ENCODE data around the gene DBH. TPM values are rescaled to one million over a fixed set of nuclear protein-coding genes. Genes with fewer than 3 reads are reported as not detected.
A peak's percentile ranks its signal among the peaks of the same experiment; 100 is the strongest.

Gene DBH
- polyA plus RNA-seq, 6 donors from 2014 or later = not detected

- peaks cover 0 to 4% (median 2%) of the 10 kb centered on the region in 3 donors for H3K4me1 Mint-ChIP-seq
- H3K27ac Mint-ChIP-seq = peak overlapping the region in 1 of 6 donors; percentile 47
- H3K27me3 Mint-ChIP-seq = peaks cover 0 to 38% (median 32%) of the 10 kb centered on the region in 3 donors
- no peaks in the 10 kb centered on the region for H3K36me3 Mint-ChIP-seq
- no peak overlapping the region for H3K4me3 Mint-ChIP-seq
- H3K9me3 Mint-ChIP-seq = no peaks in the 10 kb centered on the region
- DNase-seq (no peak), ATAC-seq (ENCODE audit: low read depth in 2 of 2) (no peak)
Observed at GRCh38 chr9:133692364-133692985, 56.3 kb downstream of the DBH start.

GRCh38 chr9:133693116-133693515 lies 57.0 kb downstream of the DBH start:
- ATAC-seq (ENCODE audit: low read depth in 2 of 2) = no peak
- Mint-ChIP-seq H3K36me3 (no peaks in the 10 kb centered on the region), H3K27ac (no peak overlapping the region)

GRCh38 chr9:133693703-133694529 lies 57.8 kb downstream of the DBH start:
- no peak overlapping the region for H3K27ac Mint-ChIP-seq

More at GRCh38 chr9:133693116-133693515, 57.0 kb downstream of the DBH start:
- peaks cover 0 to 38% (median 32%) of the 10 kb centered on the region in 3 donors for H3K27me3 Mint-ChIP-seq
- DNase-seq = no peak
- peaks cover 0 to 4% (median 2%) of the 10 kb centered on the region in 3 donors for H3K4me1 Mint-ChIP-seq
- H3K4me3 Mint-ChIP-seq = no peak overlapping the region
- no peaks in the 10 kb centered on the region for H3K9me3 Mint-ChIP-seq

GRCh38 chr9:133694686-133695085 lies 58.5 kb downstream of the DBH start:
- peaks cover 0 to 2% (median 0%) of the 10 kb centered on the region in 7 donors for H3K9me3 Mint-ChIP-seq
- no peak overlapping the region for H3K27ac Mint-ChIP-seq
- H3K4me3 Mint-ChIP-seq = no peak overlapping the region
- H3K27me3 Mint-ChIP-seq = peaks cover 8 to 45% (median 35%) of the 10 kb centered on the region in 3 donors
- DNase-seq (no peak), ATAC-seq (ENCODE audit: low read depth in 2 of 2) (no peak)
- H3K4me1 Mint-ChIP-seq = peaks cover 0 to 4% (median 2%) of the 10 kb centered on the region in 3 donors
- H3K36me3 Mint-ChIP-seq = no peaks in the 10 kb centered on the region

More at GRCh38 chr9:133693703-133694529, 57.8 kb downstream of the DBH start:
- Mint-ChIP-seq H3K36me3 (no peaks in the 10 kb centered on the region), H3K9me3 (peaks cover 0 to 2% (median 0%) of the 10 kb centered on the region in 7 donors), H3K4me1 (peaks cover 0 to 4% (median 2%) of the 10 kb centered on the region in 3 donors), H3K27me3 (peaks cover 8 to 42% (median 32%) of the 10 kb centered on the region in 3 donors), H3K4me3 (no peak overlapping the region)
- DNase-seq (no peak), ATAC-seq (ENCODE audit: low read depth in 2 of 2) (no peak)

GRCh38 chr9:133696071-133696472 lies 59.9 kb downstream of the DBH start:
- peaks cover 0 to 2% (median 0%) of the 10 kb centered on the region in 7 donors for H3K9me3 Mint-ChIP-seq
- H3K27me3 Mint-ChIP-seq = peaks cover 8 to 52% (median 42%) of the 10 kb centered on the region in 3 donors
- DNase-seq (no peak), ATAC-seq (ENCODE audit: low read depth in 2 of 2) (no peak)
- H3K4me3 Mint-ChIP-seq = no peak overlapping the region
- no peaks in the 10 kb centered on the region for H3K36me3 Mint-ChIP-seq
- H3K27ac Mint-ChIP-seq = peak overlapping the region in 1 of 6 donors; percentile 38
- peaks cover 4 to 6% (median 4%) of the 10 kb centered on the region in 3 donors for H3K4me1 Mint-ChIP-seq

- Mint-ChIP-seq H3K27me3 (peaks cover 8 to 58% (median 48%) of the 10 kb centered on the region in 3 donors), H3K9me3 (peaks cover 0 to 2% (median 0%) of the 10 kb centered on the region in 7 donors), H3K27ac (no peak overlapping the region), H3K4me1 (peaks cover 7 to 19% (median 18%) of the 10 kb centered on the region in 3 donors), H3K36me3 (no peaks in the 10 kb centered on the region), H3K4me3 (no peak overlapping the region)
- ATAC-seq (ENCODE audit: low read depth in 2 of 2) (no peak), DNase-seq (no peak)
Observed at GRCh38 chr9:133699546-133699945, 63.4 kb downstream of the DBH start.

GRCh38 chr9:133700819-133701320 lies 64.7 kb downstream of the DBH start:
- Mint-ChIP-seq H3K27me3 (peaks cover 8 to 52% (median 37%) of the 10 kb centered on the region in 3 donors), H3K4me1 (peaks cover 4 to 18% (median 17%) of the 10 kb centered on the region in 3 donors), H3K9me3 (peaks cover 0 to 2% (median 0%) of the 10 kb centered on the region in 7 donors), H3K36me3 (no peaks in the 10 kb centered on the region), H3K4me3 (peak overlapping the region in 5 of 8 donors; percentile 48 to 88 (median 80)), H3K27ac (no peak overlapping the region)
- no peak for ATAC-seq (ENCODE audit: low read depth in 2 of 2)
- DNase-seq = no peak

- peak overlapping the region in 2 of 6 donors; percentile 32 to 60 for H3K27ac Mint-ChIP-seq
- H3K27me3 Mint-ChIP-seq = peaks cover 8 to 47% (median 31%) of the 10 kb centered on the region in 3 donors
- no peaks in the 10 kb centered on the region for H3K36me3 Mint-ChIP-seq
- peak; percentile 23 to 26 for ATAC-seq (ENCODE audit: low read depth in 2 of 2)
- H3K9me3 Mint-ChIP-seq = peaks cover 0 to 2% (median 0%) of the 10 kb centered on the region in 7 donors
- DNase-seq = no peak
- peaks cover 4 to 23% (median 18%) of the 10 kb centered on the region in 3 donors for H3K4me1 Mint-ChIP-seq
- H3K4me3 Mint-ChIP-seq = peak overlapping the region; percentile 35 to 88 (median 74)
Observed at GRCh38 chr9:133701321-133701980, 65.3 kb downstream of the DBH start.

GRCh38 chr9:133701981-133702797 lies 66.0 kb downstream of the DBH start:
- peak overlapping the region in 3 of 6 donors; percentile 56 to 60 (median 56) for H3K27ac Mint-ChIP-seq
- H3K4me3 Mint-ChIP-seq = peak overlapping the region; percentile 65 to 89 (median 78)
- ATAC-seq (ENCODE audit: low read depth in 2 of 2) (peak; percentile 75 to 79), DNase-seq (peak; percentile 12)
- H3K36me3 Mint-ChIP-seq = no peaks in the 10 kb centered on the region
- H3K4me1 Mint-ChIP-seq = peaks cover 4 to 27% (median 22%) of the 10 kb centered on the region in 3 donors
- H3K9me3 Mint-ChIP-seq = peaks cover 0 to 2% (median 0%) of the 10 kb centered on the region in 7 donors
- peaks cover 8 to 41% (median 28%) of the 10 kb centered on the region in 3 donors for H3K27me3 Mint-ChIP-seq

GRCh38 chr9:133702798-133703590 lies 66.8 kb downstream of the DBH start:
- peaks cover 4 to 28% (median 23%) of the 10 kb centered on the region in 3 donors for H3K4me1 Mint-ChIP-seq
- H3K27ac Mint-ChIP-seq = peak overlapping the region in 2 of 6 donors; percentile 56
- peak overlapping the region; percentile 65 to 89 (median 78) for H3K4me3 Mint-ChIP-seq
- ATAC-seq (ENCODE audit: low read depth in 2 of 2) (no peak), DNase-seq (no peak)
- peaks cover 8 to 41% (median 28%) of the 10 kb centered on the region in 3 donors for H3K27me3 Mint-ChIP-seq
- peaks cover 0 to 2% (median 0%) of the 10 kb centered on the region in 7 donors for H3K9me3 Mint-ChIP-seq
- no peaks in the 10 kb centered on the region for H3K36me3 Mint-ChIP-seq

- H3K4me1 Mint-ChIP-seq = peaks cover 4 to 28% (median 23%) of the 10 kb centered on the region in 3 donors
- no peaks in the 10 kb centered on the region for H3K9me3 Mint-ChIP-seq
- H3K27me3 Mint-ChIP-seq = peaks cover 1 to 36% (median 23%) of the 10 kb centered on the region in 3 donors
- ATAC-seq (ENCODE audit: low read depth in 2 of 2) = no peak
- peak overlapping the region in 2 of 8 donors; percentile 6 to 41 for H3K4me3 Mint-ChIP-seq
- DNase-seq = no peak
- H3K27ac Mint-ChIP-seq = no peak overlapping the region
- H3K36me3 Mint-ChIP-seq = no peaks in the 10 kb centered on the region
Observed at GRCh38 chr9:133703591-133704399, 67.6 kb downstream of the DBH start.
